Inflammatory macrophage (primary cell): ENCODE data around the gene AAMP.
"Not testable (repeated sequence)": the region's sequence is repeated elsewhere in the genome, so short reads cannot be mapped to it uniquely, and the experiment has no call there.

Experiments used
- DNase-seq, 2 donors: peaks; one replicate each; pipeline ENCODE4 v3.0.0-alpha.2; 2020 to 2022
- total RNA-seq, 18 experiments: gene quantifications; one replicate each; lab custom pipeline; 2026; ENCODE audit warnings: mixed read lengths in 6 of 18, inconsistent platforms in 2 of 18; lab: John Stamatoyannopoulos, UW

Gene AAMP, protein sequence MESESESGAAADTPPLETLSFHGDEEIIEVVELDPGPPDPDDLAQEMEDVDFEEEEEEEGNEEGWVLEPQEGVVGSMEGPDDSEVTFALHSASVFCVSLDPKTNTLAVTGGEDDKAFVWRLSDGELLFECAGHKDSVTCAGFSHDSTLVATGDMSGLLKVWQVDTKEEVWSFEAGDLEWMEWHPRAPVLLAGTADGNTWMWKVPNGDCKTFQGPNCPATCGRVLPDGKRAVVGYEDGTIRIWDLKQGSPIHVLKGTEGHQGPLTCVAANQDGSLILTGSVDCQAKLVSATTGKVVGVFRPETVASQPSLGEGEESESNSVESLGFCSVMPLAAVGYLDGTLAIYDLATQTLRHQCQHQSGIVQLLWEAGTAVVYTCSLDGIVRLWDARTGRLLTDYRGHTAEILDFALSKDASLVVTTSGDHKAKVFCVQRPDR
- total RNA-seq = 25.0 to 98.9 (median 68.3) reads per million in 18 experiments

DNA sequence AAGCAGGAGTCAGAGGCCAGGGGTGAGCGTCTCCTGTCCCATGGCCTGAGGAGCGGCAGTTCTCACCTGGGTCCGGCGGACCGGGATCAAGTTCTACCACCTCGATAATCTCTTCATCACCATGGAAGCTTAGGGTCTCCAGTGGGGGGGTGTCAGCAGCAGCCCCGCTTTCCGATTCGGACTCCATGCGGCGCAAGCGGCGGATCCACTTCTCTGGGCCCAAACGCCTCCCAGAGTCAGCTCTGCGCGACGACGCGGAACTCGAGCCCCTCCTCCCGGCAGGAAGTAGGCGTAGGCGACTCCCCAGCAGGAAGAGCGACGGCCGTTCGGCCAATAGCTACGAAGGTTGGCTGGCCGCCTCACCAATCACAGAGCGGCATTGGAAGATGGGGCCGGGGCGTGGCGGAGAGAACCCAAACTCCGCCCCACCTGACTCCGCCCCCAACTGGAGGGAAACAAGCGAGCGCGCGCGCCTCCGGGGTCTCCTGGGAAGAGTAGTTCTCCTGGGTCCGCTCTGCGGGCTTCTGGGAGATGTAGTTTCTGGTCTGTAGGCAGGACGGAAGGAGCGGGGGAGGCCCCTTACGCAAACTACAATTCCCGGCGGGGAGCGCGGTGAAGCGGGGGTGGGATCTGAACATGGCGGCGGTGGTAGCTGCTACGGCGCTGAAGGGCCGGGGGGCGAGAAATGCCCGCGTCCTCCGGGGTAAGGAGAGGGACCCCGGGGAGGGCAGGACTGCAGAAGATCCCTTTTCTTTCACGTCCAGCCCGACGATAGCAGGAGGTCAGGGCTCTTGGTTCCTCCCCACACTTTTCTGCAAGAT lies at the start of gene AAMP, which contains the start of gene PNKD:
Gene AAMP, minus strand, starts transcription at position 238 of the 821 bp plus-strand sequence. Its CDS starts 51 bp downstream, at position 187.
Gene PNKD, plus strand, starts transcription at position 620 of the 821 bp plus-strand sequence. Its CDS starts 17 bp downstream, at position 637.
- peak; percentile 100 for DNase-seq

DNA sequence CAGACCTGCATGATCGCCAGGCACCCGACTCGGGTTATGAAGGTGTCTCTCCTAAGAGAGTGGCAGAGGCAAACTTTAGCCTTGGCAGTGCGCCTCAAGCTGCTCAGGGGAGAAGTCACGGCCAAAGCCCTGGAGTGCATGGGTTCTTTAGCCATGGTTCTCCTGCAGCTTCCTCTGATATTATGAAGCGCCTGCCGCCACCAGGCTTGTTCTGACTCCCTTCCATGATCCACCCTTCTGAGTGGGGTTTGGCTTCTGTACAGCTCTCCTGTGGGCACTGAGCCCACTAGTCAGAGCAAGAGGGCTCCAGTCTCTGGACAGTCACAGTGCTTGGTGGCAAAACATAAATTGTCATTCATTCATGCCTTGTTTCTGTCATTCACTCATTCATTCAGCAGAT lies 48.3 kb upstream of the AAMP start:
- DNase-seq = no peak

DNA sequence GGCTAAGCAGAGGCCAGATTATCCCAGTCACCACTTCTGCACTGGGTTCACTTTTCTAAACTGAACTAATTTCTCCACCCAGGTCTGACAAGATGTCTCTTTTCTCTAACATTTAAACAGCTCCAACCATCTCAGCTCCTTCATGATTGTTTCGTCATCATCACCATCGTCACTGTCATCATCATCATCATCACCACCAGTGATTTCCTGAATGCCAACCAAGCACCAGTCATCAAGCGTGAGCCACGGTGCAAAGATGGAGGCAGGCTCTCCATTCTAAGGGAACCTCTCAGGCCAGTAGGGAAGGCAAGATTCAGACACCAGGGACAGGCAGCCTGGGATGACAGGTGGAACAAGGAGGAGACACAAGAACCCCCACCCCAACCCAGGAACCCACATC lies 47.9 kb upstream of the AAMP start:
- DNase-seq = no peak

DNA sequence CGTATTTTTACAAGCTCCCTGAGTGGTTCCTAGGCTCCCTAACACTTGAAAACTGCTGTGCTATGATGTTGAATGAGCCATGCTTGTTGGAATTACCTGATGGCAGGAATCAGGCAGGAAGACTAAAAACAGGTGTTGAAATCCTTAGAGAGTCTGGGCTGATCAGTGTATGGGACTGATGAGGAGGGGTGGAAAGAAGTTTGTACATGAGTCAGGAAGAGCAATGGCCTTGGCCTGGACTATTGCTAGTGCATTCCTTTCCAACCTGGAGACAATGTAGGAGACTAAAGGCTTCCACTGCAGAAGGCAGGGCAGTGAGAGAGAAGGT lies 47.3 kb upstream of the AAMP start:
- DNase-seq = no peak

DNA sequence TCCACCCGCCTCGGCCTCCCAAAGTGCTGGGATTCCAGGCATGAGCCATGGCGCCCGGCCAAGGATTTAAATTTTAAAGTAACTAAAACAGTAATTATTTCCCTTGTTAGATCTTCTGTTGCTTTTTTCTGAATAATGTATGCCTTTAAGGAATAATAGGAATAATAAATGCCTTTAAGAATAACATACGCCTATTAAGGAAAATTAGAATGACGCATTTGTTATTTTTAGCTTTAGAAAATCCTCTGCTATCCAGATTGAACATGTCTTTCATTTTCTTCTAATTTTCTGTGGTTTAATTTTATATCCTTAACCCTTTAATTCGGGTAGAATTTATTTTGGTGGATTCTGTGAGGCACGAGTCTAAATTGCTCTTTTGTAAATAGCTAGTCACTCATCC lies 45.5 kb upstream of the AAMP start:
- DNase-seq = no peak

DNA sequence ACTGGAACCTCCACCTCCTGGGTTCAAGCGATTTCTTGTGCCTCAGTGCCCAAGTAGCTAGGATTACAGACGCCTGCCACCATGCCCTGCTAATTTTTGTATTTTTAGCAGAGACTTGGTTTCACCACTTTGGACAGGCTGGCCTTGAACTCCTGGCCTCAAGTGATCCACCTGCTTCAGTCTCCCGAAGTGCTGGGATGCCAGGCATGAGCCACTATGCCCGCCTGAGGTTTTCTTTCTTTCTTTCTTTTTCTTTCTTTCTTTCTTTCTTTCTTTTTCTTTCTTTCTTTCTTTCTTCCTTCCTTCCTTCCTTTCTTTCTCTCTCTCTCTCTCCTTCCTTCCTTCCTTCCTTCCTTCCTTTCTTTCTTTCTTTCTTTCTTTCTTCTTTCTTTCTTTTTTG lies 44.8 kb upstream of the AAMP start:
- not testable (repeated sequence) for DNase-seq

DNA sequence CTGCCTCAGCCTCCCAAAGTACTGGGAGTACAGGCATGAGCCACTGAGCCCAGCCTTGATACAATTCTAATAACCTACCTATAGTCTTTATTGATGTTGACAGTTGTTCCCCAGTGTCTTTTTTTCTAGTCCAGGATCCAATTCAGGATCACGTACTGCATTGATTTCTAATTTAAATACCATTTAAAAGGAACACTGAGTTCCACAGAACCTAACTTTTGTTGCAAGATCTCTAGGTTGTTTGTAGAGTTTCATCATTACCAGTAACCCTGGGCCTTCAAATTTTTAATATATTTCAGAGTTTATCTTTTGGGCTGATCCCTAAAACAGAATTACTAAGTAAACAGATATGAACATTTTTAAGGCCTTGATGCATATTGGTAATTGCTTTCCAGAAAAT lies 43.4 kb upstream of the AAMP start:
- DNase-seq = no peak

DNA sequence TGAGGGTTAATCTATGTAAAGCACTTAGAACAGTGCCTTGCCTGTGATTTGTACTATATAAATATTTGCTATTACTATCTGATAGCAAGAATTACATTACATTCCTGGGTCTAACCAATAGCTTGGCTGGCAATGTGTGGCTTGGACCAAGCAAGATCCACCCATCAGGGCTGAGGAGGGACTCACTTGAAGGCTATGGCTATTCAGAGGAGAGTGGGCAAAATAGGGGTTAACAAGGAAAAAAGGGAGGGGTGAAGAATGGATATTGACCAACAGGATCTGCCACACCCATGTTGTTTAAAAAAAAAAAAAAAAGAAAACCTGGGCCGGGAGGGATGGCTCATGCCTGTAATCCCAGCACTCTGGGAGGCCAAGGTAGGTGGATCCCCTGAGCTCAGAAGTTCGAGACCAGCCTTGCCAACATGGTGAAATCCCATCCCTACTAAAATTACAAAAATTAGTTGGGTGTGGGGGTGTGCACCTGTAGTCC lies 42.4 kb upstream of the AAMP start:
- DNase-seq = no peak

DNA sequence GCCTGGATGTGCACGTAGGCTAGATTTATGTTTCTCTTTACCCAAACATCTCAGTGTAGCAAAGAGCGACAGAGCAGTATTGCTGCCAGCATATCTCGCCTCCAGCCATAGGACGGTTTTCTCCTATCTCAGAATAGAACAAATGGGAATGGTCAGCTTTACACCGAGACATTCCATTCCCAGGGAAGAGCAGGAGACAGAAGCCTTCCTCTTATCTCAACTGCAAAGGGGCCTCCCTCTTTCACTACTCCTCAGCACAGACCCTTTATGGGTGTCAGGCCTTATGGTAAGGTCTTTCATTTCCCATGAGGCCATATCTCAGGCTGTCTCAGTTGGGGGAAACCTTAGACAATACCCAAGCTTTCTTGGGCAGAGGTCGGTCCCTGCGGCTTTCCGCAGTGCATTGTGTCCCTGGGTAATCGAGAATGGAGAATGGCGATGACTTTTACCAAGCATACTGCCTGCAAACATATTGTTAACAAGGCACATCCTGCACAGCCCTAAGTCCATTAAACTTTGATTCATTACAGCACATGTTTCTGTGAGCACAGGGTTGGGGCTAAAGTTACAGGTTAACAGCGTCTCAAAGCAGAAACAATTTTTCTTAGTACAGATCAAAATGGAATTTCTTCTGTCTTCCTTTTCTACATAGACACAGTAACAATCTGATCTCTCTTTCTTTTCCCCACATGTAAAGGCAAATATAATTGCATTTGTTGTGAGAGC lies 41.8 kb upstream of the AAMP start:
- DNase-seq = not testable (repeated sequence)

DNA sequence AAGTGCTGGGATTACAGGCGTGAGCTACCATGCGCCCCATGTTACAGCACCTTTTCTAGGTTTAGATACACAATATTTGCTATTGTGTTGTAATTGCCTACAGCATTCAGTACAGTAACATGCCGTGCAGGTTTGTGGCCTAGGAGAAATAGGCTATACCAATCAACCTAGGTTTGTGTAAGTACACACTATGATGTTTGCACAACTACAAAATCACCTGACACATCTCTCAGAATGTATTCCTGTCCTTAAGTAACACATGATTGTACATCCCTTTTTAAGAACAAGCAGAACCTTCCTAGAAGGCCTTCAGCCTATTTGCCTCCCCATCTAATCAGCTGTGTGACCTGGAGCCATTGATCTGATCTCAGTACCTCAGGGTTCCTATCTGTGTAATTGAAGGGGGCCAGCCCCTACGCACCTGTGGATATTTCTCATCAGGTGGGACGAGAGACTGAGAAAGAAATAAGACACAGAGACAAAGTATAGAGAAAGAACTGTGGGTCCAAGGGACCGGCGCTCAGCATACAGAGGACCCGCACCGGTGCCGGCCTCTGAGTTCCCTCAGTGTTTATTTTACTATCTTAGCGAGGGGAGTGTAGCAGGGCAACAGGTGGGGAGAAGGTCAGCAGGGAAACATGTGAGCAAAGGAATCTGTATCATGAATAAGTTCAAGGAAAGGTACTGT lies 41.1 kb upstream of the AAMP start:
- peak; percentile 44 to 47 for DNase-seq

DNA sequence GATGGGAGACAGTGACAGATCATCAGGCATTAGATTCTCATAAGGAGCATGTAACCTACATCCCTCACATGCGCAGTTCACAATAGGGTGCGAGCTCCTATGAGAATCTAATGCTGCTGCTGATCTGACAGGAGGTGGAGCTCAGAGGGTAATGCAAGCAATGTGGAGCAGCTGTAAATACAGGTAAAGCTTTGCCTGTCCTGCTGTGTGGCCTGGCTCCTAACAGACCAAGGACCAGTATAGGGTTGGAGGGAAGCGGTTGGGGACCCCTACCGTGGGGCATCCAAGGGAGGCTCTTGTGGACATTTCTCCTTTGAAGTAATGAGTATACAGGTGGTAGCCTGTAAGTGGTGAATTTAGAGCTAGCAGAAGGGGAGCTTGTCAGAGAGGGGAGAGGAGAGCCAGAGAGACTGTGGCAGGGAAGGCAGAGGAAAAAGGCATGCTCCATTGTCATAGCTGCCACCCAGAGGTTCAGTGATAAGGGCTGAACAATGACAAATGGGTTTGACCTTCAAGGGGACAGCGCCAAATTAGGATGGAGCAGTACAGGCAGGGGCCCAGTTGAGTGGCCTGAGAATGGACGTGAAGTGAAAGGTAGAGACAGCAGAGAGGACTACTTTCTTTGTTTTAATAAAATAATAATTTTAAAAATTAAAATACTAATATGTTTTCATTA lies 37.6 kb upstream of the AAMP start:
- DNase-seq = no peak

DNA sequence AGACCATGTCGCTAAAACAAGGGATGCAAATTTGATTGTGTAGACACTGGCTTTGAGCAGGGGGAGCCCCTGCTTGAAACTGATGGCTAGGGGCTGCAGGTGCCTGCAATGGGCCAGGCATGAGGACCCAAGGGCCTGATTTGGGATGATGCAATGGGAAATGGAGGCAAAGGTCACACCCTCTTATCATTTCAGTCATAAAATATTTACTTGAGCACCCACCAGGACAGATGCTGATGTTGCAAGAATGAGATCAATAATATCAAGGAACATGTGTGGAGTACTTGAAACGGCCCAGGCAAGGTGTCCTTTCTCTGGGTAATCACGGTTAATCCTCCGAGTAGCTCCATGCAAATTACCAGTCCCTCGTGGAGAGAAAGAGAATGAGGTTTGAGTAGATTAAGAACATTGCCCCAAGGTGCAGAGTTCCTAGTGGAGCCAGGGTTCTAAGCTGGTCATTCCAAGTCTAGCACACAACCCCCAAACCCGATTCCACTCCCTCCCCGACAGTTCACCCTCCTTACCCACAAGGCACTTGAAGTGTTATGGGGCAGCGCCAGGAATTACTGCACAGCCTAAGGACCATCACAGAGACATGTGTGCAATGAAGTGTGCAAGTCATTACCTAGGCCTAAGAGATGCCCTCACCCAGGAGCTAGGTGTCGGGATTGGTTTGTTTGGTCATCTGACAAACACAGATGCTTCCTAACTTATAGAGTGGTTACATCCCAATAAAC lies 36.4 kb upstream of the AAMP start:
- DNase-seq = no peak

DNA sequence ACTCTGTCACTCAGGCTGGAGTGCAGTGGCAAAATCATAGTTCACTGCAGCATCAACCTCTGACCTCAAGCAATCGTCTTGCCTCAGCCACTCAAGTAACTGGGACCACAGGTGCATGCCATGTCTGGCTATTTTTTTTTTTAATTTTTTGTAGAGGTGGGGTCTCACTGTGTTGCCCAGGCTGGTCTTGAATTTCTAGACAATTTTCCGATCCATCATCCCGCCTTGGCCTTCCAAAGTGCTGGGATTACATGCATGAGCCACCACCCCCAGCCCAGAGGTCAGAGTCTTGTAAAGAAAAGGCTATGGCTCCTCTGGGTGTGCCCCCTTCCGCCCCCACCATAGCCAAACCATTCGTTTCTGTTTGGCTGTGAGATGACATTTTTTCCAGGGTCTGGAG lies 35.4 kb upstream of the AAMP start:
- DNase-seq = no peak

DNA sequence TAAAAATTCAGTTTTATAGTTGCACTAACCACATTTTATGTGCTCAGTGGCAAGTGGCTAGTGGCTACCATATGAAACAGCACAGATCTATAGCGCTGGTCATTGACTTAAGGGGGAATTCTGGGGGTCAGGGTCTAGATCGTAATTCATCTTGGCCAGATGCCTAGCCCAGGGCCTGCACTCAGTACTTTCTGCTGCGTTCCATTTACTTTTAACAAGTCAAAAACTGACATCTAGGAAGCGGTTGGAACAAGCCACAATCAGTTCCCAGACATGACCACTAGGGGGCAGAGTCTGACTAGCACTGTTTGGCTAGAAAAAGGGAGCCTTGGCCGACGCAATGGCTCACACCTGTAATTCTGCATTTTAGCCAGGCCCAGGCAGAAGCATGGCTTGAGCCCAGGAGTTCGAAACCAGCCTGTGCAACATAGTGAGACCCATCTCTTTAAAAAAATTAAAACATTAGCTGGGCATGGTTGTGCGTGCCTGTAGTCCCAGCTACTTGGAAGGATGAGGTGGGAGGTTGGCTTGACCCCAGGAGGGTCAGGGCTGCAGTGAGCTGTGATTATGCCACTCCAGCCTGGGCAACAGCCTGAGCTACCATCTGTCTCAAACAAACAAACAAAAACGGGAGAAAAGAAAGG lies 31.4 kb upstream of the AAMP start:
- peak; percentile 91 to 92 for DNase-seq

DNA sequence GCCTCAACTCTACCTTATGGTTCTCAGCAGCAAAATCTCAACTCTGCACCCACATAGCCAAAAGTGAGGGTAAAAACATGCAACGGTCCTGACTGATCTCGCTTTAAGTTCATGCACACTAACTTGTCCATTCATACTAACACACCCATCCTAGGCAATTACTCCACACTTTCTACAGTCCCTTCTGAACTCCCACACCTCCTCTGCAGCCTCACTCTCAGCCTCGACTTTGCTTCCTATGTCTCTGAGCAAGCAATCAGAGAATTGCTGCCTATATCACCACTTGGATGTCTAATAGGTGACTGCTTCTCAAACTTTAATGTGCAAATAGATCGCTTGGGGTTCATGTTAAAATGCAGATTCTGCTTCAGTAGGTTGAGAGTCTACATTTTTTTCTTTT lies 30.2 kb upstream of the AAMP start:
- peak; percentile 22 to 66 for DNase-seq

DNA sequence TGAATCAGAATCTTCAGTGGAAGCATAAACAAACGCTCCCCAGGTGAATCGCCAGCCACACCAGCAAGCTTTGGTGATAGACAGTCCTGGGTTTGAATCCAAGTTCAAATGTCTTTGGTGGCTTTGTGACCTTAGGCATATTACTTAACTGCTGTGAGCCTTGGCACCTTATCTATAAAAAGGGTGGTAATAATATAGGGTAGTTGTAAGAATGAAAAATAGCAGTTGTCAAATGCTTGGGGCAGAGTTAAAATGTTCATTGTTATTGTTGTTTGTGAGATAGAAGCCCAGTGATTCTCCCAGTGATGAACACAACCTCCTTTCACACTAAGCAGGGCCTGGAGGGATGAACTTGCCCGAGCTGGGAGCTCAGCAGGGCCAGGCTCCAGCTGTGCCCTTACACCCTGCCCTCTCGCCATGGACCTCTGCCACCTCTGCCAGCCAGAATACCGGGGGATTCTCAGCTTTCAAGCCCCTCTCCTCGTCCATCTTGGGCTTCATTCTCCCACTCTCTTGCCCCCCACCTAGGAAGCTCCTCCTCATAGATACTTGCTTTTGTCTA lies 28.5 kb upstream of the AAMP start:
- no peak for DNase-seq

DNA sequence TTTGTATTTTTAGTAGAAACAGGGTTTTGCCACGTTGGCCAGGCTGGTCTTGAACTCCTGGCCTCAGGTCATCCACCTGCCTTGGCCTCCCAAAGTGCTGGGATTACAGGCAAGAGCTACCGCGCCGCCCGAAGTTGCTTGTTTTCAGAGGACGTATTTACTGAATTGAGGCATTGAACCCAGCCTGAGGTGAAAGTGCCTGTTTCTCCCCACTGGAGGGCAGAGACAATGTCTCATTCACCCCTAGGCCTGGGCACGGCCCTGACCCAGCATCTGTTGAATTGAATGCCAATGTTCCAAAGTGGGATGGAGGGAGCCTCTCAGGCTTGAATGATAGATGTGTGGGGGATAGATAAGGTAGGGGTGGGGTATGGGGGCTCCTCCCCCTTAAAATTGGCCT lies 26.9 kb upstream of the AAMP start:
- no peak for DNase-seq

DNA sequence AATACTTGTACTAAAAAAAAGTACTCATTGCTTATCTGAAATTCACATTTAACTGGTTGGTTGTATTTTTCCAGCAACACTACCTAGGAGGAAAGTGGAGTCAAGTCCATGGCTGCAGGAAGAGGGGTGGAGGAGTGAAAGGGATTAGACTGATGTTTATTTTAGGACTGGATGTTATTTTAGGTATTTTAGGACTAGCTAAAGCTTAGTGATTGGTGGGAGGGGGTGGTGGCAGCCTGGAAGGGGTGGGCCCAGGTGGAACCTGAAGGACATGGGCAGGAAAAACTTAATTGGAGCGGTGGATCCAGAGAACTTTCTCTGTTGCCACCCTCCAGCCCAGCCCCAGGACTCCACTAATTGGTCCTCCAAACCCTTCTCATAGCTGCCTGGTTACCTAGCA lies 26.3 kb upstream of the AAMP start:
- DNase-seq = no peak

DNA sequence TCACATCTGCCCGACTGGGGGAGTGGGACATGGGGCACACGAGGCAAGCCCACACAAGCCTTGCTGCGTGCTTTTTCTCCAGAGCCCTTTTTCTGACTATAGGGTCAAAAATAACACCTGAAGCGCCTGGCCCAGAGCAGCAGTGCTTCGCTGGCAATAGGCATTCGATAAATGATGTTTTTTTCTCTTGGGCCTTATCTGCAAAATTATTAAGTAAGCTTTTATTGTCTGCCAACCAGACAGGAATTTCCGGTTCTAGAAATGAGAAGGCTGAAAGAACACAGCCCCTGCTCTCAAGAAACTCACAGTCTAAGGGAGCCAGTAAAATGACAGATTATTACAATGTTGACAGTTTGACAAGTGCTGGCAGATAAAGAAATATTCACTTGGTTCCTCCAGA lies 25.1 kb upstream of the AAMP start:
- DNase-seq = no peak

DNA sequence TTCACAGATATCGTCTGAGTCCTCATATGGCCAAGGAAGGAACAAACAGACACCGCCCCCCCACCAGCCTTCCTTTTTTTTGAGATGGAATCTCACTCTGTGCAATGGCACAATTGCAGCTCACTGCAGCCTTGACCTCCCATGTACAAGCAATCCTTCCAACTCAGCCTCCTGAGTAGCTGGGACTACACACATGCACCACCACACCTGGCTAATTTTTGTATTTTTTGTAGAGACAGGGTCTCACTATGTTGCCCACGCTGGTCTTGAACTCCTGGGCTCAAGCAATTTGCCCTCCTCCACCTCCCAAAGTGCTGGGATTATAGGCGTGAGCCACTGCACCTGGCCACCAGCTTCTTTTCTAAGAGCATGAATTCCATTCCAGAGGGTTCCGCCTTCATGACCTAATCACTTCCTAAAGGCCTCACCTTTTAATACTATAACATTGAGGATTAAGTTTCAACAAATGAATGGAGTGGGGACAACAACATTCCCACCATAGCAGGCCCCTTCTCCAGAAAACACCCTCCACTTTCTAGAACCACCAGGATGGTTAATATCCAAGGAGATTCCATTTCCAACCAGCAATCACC lies 24.6 kb upstream of the AAMP start:
- DNase-seq = peak; percentile 40 to 57
